SU-DHL-6 (cell line): ENCODE results near the gene RUBCN.
"Not testable (repeated sequence)": the region's sequence is repeated elsewhere in the genome, so short reads cannot be mapped to it uniquely, and the experiment has no call there.

ENCODE experiments used
- H2AFZ ChIP-seq: fragments of 200-600 bp; sonication (generic); 2 replicates; pipeline ENCODE4 v1.6.1; 2014; ENCODE audit warnings: low read depth, mild to moderate bottlenecking, moderate library complexity, mixed read lengths, antibody characterized with exemption, low read length; ENCODE audit not compliant: severe bottlenecking
- H3F3A ChIP-seq: fragments of 200-600 bp; shearing (Covaris generic); 2 replicates; pipeline ENCODE4 v1.6.0; 2016; ENCODE audit warnings: antibody characterized with exemption, mild to moderate bottlenecking; ENCODE audit not compliant: insufficient read depth
- H3K27ac ChIP-seq: fragments of 200-600 bp; sonication (generic); 2 replicates; pipeline ENCODE4 v1.5.1; 2016; ENCODE audit warnings: low read depth, mild to moderate bottlenecking, low read length, moderate library complexity, mixed read lengths
- H3K27me3 ChIP-seq: fragments of 200-600 bp; sonication (generic), shearing (Covaris generic); 2 replicates; pipeline ENCODE4 v1.6.0; 2014; ENCODE audit warnings: mild to moderate bottlenecking, low read length
- H3K36me3 ChIP-seq: fragments of 200-600 bp; sonication (generic); 2 replicates; pipeline ENCODE4 v1.6.1; 2014; ENCODE audit warnings: mild to moderate bottlenecking, low read length, mixed read lengths
- H3K4me2 ChIP-seq: fragments of 300-600, 200-600 bp; shearing (Covaris generic), sonication (generic); 2 replicates; pipeline ENCODE4 v1.6.0; 2014; ENCODE audit warnings: low read length, low read depth, mild to moderate bottlenecking; ENCODE audit not compliant: poor library complexity, severe bottlenecking
- H3K4me3 ChIP-seq: fragments of 200-600 bp; sonication (generic); 2 replicates; pipeline ENCODE4 v1.5.1; 2014; ENCODE audit warnings: antibody characterized with exemption, low read length, mild to moderate bottlenecking, mixed read lengths; ENCODE audit not compliant: insufficient read depth, poor library complexity, severe bottlenecking
- H3K79me2 ChIP-seq: fragments of 200-600 bp; sonication (generic); 2 replicates; pipeline ENCODE4 v1.6.1; 2014; ENCODE audit warnings: mild to moderate bottlenecking, low read length, moderate library complexity; ENCODE audit not compliant: insufficient read depth
- H3K9ac ChIP-seq: fragments of 200-600 bp; sonication (generic); 2 replicates; pipeline ENCODE4 v1.7.0; 2014; ENCODE audit warnings: mild to moderate bottlenecking, low read length
- H3K9me2 ChIP-seq: fragments of 200-600 bp; sonication (generic); replicated peaks from 2 replicates; pipeline ENCODE4 v1.6.1; 2014; ENCODE audit warnings: low read length; ENCODE audit not compliant: insufficient read depth
- H3K9me3 ChIP-seq: fragments of 200-600 bp; sonication (generic); 2 replicates; pipeline ENCODE4 v1.6.1; 2014; ENCODE audit warnings: low read length, mixed read lengths; ENCODE audit not compliant: insufficient read depth
- H4K20me1 ChIP-seq: fragments of 200-600 bp; sonication (generic); 2 replicates; pipeline ENCODE4 v1.6.1; 2014; ENCODE audit warnings: low read depth, mild to moderate bottlenecking, antibody characterized with exemption, low read length, moderate library complexity, mixed read lengths
- EZH2phosphoT487 ChIP-seq: fragments of 200-600 bp; sonication (generic), shearing (Covaris generic); conservative IDR thresholded peaks from 2 replicates; pipeline ENCODE4 v1.6.1; 2018; ENCODE audit warnings: mild to moderate bottlenecking, antibody characterized with exemption, low read length, moderate library complexity, mixed read lengths
- TF ChIP-seq, protein P1 (sequence below): fragments of 200-600 bp; sonication (generic); IDR thresholded peaks from one replicate; pipeline ENCODE4 v1.5.1; 2017; ENCODE audit warnings: antibody characterized with exemption, mild to moderate bottlenecking, low read length, moderate library complexity; ENCODE audit not compliant: insufficient read depth, poor library complexity, severe bottlenecking

The RUBCN gene

DNA sequence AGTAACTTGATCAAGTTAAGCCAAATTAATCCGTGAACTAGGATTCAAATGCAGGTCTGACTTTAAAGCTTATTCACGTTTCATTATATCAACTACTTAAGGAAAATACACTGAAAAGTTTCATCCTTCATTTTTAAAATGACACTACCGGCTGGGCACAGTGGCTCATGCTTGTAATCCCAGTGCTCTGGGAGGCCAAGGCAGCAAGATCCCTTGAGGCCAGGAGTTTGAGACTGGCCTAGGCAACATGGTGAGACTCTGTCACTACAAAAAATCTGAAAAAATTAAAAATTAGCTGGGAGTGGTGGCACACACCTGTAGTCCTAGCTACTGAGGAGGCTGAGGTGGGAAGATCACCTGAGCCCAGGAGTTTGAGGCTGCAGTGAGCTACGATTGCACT lies 3.7 kb downstream of the RUBCN start:
- H3K79me2 ChIP-seq: peaks cover 44% of the 10 kb centered on the region
- H3K9ac ChIP-seq: no peak overlapping the region
- H3K9me2 ChIP-seq: no peaks in the 10 kb centered on the region
- H3K36me3 ChIP-seq: no peaks in the 10 kb centered on the region
- H2AFZ ChIP-seq: no peak overlapping the region
- H3F3A ChIP-seq: peaks cover 27% of the 10 kb centered on the region
- TF ChIP-seq EZH2phosphoT487: no peak
- TF ChIP-seq, protein P1, sequence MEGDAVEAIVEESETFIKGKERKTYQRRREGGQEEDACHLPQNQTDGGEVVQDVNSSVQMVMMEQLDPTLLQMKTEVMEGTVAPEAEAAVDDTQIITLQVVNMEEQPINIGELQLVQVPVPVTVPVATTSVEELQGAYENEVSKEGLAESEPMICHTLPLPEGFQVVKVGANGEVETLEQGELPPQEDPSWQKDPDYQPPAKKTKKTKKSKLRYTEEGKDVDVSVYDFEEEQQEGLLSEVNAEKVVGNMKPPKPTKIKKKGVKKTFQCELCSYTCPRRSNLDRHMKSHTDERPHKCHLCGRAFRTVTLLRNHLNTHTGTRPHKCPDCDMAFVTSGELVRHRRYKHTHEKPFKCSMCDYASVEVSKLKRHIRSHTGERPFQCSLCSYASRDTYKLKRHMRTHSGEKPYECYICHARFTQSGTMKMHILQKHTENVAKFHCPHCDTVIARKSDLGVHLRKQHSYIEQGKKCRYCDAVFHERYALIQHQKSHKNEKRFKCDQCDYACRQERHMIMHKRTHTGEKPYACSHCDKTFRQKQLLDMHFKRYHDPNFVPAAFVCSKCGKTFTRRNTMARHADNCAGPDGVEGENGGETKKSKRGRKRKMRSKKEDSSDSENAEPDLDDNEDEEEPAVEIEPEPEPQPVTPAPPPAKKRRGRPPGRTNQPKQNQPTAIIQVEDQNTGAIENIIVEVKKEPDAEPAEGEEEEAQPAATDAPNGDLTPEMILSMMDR: no peak
- no peaks in the 10 kb centered on the region for H3K9me3 ChIP-seq
- H3K27ac ChIP-seq: peak overlapping the region; percentile 91; the same call in 1 of the 2 replicates
- H3K4me3 ChIP-seq: no peak overlapping the region
- H3K27me3 ChIP-seq: no peaks in the 10 kb centered on the region
- no peaks in the 10 kb centered on the region for H4K20me1 ChIP-seq
- peak overlapping the region; percentile 11 for H3K4me2 ChIP-seq

DNA sequence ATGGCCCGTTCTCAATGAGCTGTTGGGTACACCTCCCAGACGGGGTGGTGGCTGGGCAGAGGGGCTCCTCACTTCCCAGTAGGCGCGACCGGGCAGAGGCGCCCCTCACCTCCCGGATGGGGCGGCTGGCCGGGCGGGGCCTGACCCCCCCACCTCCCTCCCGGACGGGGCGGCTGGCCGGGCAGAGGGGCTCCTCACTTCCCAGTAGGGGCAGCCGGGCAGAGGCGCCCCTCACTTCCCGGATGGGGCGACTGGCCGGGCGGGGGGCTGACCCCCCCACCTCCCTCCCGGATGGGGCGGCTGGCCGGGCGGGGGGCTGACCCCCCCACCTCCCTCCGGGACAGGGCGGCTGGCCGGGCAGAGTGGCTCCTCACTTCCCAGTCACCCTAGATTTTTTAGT lies 5.2 kb downstream of the RUBCN start:
- H3K27ac ChIP-seq, H3K9me3 ChIP-seq, H3K4me3 ChIP-seq, H3K4me2 ChIP-seq, H4K20me1 ChIP-seq, H3K36me3 ChIP-seq, H2AFZ ChIP-seq, H3K9me2 ChIP-seq, H3K27me3 ChIP-seq, H3K9ac ChIP-seq: not testable (repeated sequence)
- Histone ChIP-seq H3F3A (peaks cover 17% of the 10 kb centered on the region), H3K79me2 (peaks cover 44% of the 10 kb centered on the region)

DNA sequence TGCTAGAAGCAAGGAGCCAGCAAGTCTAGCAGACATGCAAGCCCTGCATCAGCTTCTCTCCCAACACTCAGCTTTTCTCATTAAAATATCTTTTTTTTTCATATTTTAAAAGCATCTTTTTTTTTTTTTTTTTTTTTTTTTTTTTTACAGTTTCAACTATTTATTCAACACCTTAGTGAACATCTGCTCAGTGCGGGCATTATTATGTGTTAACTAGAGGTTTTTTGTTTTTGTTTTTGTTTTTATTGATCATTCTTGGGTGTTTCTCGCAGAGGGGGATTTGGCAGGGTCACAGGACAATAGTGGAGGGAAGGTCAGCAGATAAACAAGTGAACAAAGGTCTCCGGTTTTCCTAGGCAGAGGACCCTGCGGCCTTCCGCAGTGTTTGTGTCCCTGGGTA lies 5.9 kb downstream of the RUBCN start:
- not testable (repeated sequence) for H3K4me2 ChIP-seq, H2AFZ ChIP-seq, H3K4me3 ChIP-seq, H3K9me3 ChIP-seq, H4K20me1 ChIP-seq, H3K27ac ChIP-seq, H3K9me2 ChIP-seq, H3K9ac ChIP-seq, H3K27me3 ChIP-seq, H3K36me3 ChIP-seq
- Histone ChIP-seq H3K79me2 (peaks cover 42% of the 10 kb centered on the region), H3F3A (peaks cover 16% of the 10 kb centered on the region)

DNA sequence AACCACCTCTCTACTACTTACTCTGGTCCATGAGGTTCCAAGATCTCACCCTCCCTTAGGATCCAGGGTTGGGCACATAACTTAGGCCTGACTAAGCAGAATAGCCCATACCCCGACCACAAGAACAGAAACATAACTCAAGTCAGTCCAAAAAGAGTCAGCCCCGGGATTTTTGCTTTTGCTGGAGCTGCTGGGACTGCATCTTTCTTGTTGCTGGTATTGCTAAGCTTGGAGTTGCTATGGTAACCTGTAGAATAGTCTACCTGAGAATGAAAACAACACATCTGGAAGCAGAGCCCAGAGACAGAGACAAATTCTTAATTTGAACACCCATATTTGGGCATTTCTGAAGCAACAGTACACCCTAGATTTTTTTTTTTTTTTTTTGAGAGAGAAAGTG lies 6.5 kb downstream of the RUBCN start:
- H3K9me3 ChIP-seq: no peaks in the 10 kb centered on the region
- H3K4me2 ChIP-seq: no peak overlapping the region
- no peaks in the 10 kb centered on the region for H3K9me2 ChIP-seq
- H3K27ac ChIP-seq: no peak overlapping the region
- peaks cover 11% of the 10 kb centered on the region for H3F3A ChIP-seq
- no peak overlapping the region for H3K9ac ChIP-seq
- no peak overlapping the region for H2AFZ ChIP-seq
- no peaks in the 10 kb centered on the region for H3K27me3 ChIP-seq
- no peaks in the 10 kb centered on the region for H4K20me1 ChIP-seq
- no peaks in the 10 kb centered on the region for H3K36me3 ChIP-seq
- H3K4me3 ChIP-seq: no peak overlapping the region
- H3K79me2 ChIP-seq: peaks cover 42% of the 10 kb centered on the region
- TF ChIP-seq, protein P1: no peak
- no peak for TF ChIP-seq EZH2phosphoT487
